ENCODE results near the gene CTNND2. TPM values are rescaled to one million over a fixed set of nuclear protein-coding genes. Genes with fewer than 3 reads are reported as not detected.

CTNND2 gene
- total and polyA plus RNA-seq, 4 donors = 0.05 to 0.50 (median 0.27) TPM

DNA sequence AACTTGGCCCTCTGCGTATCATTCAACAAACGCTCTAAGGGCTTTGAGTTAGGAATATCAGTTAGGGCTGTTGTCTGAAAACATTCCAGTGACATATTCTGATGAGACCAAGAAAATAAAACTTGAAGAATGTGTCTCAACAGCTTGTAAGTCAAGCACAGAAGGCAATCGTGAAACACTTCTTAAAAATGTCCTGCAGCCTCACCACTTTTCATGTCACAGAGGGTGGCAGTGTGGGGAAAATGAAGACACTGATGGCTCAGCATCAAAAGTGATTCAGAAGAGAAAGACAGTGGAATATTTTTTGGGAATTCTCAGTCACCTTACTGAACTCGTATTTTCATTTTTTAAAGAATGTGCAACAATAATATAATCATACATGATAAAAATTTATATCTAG, 247.3 kb downstream of the CTNND2 start:
- no peak for DNase-seq (ENCODE audit: low spot score)
- H3K4me3 ChIP-seq (ENCODE audit: low read depth in 1 of 3, low read length in 3 of 3) = no peak overlapping the region
- no peak overlapping the region for H3K9ac ChIP-seq (ENCODE audit: low read depth in 1 of 2, low read length in 2 of 2)
- no peaks in the 10 kb centered on the region for H3K4me1 ChIP-seq (ENCODE audit: control insufficient read depth in 4 of 4, insufficient read depth in 4 of 4, low read length in 3 of 4)
- 85% methylated on average over 4 of the region's 4 CpGs for WGBS
- H3K9me3 ChIP-seq (ENCODE audit: control insufficient read depth in 4 of 4, low read length in 3 of 4) = no peaks in the 10 kb centered on the region
- no peaks in the 10 kb centered on the region for H3K27me3 ChIP-seq (ENCODE audit: control insufficient read depth in 4 of 4, insufficient read depth in 4 of 4, low read length in 3 of 4)
- H3K27ac ChIP-seq (ENCODE audit: low read depth in 1 of 2, low read length in 2 of 2) = no peak overlapping the region
- H3K36me3 ChIP-seq (ENCODE audit: control insufficient read depth in 4 of 4, insufficient read depth in 3 of 4, low read depth in 1 of 4, low read length in 3 of 4) = no peaks in the 10 kb centered on the region
- TF ChIP-seq, protein P1, sequence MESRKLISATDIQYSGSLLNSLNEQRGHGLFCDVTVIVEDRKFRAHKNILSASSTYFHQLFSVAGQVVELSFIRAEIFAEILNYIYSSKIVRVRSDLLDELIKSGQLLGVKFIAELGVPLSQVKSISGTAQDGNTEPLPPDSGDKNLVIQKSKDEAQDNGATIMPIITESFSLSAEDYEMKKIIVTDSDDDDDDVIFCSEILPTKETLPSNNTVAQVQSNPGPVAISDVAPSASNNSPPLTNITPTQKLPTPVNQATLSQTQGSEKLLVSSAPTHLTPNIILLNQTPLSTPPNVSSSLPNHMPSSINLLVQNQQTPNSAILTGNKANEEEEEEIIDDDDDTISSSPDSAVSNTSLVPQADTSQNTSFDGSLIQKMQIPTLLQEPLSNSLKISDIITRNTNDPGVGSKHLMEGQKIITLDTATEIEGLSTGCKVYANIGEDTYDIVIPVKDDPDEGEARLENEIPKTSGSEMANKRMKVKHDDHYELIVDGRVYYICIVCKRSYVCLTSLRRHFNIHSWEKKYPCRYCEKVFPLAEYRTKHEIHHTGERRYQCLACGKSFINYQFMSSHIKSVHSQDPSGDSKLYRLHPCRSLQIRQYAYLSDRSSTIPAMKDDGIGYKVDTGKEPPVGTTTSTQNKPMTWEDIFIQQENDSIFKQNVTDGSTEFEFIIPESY (IDR thresholded peaks at IDR 0.05) = no peak
- TF ChIP-seq JUND (IDR thresholded peaks at IDR 0.05) (no peak), GABPA (IDR thresholded peaks at IDR 0.05 in 1 of 2, conservative IDR thresholded peaks at IDR 0.05 in 1 of 2) (no peak), RXRA (IDR thresholded peaks at IDR 0.05) (no peak), HNF4G (IDR thresholded peaks at IDR 0.05) (no peak)
- TF ChIP-seq, protein P2, sequence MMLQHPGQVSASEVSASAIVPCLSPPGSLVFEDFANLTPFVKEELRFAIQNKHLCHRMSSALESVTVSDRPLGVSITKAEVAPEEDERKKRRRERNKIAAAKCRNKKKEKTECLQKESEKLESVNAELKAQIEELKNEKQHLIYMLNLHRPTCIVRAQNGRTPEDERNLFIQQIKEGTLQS (IDR thresholded peaks at IDR 0.05) = no peak

DNA sequence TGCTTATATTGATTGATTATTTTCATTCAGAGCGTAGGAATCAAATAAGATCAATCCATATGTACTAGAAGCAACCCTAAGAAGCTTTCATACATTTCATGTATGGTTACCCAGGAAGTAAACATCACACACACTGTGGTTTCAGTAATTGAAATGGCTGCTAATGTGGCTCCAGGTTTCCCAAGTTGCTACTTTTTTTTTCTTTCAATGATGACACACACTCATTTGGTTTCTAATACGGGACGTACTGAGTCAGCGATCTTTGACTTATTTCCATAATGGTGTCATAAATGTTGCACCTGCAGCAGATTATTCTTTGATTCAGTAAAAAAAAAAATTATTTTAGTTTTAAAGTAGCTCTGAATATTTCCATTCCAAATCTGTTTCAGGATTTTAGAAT, 248.6 kb downstream of the CTNND2 start:
- Histone ChIP-seq H3K9me3 (ENCODE audit: control insufficient read depth in 4 of 4, low read length in 3 of 4) (peaks cover 0 to 2% (median 0%) of the 10 kb centered on the region in 4 donors), H3K4me1 (ENCODE audit: control insufficient read depth in 4 of 4, insufficient read depth in 4 of 4, low read length in 3 of 4) (no peaks in the 10 kb centered on the region), H3K27me3 (ENCODE audit: control insufficient read depth in 4 of 4, insufficient read depth in 4 of 4, low read length in 3 of 4) (no peaks in the 10 kb centered on the region), H3K9ac (ENCODE audit: low read depth in 1 of 2, low read length in 2 of 2) (no peak overlapping the region), H3K36me3 (ENCODE audit: control insufficient read depth in 4 of 4, insufficient read depth in 3 of 4, low read depth in 1 of 4, low read length in 3 of 4) (no peaks in the 10 kb centered on the region), H3K27ac (ENCODE audit: low read depth in 1 of 2, low read length in 2 of 2) (no peak overlapping the region), H3K4me3 (ENCODE audit: low read depth in 1 of 3, low read length in 3 of 3) (no peak overlapping the region)
- WGBS = 87% methylated on average over 4 of the region's 4 CpGs
- DNase-seq (ENCODE audit: low spot score) = no peak
- TF ChIP-seq EGR1 (IDR thresholded peaks at IDR 0.05; ENCODE audit: low read depth in 2 of 2) = no peak
- TF ChIP-seq, protein P3, sequence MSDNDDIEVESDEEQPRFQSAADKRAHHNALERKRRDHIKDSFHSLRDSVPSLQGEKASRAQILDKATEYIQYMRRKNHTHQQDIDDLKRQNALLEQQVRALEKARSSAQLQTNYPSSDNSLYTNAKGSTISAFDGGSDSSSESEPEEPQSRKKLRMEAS (IDR thresholded peaks at IDR 0.05) = no peak

DNA sequence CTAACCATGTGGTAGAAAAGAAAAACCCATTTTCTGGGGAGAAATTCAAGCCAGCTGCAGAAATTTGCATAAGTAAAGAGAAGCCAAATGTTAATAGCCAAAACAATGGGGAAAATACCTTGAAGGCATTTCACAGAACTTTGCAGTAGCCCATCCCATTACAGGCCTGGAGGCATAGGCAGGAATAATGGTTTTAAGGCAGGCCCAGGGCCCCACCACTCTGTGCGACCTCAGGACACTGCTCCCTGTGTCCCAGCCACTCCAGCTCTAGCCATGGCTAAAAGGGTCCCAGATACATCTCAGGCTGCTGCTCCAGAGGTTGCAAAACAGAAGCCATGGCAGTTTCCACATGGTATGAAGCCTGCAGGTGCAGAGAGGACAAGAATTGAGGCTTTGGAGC, 253.3 kb downstream of the CTNND2 start:
- Histone ChIP-seq H3K27ac (ENCODE audit: low read depth in 1 of 2, low read length in 2 of 2) (no peak overlapping the region), H3K36me3 (ENCODE audit: control insufficient read depth in 4 of 4, insufficient read depth in 3 of 4, low read depth in 1 of 4, low read length in 3 of 4) (no peaks in the 10 kb centered on the region), H3K4me1 (ENCODE audit: control insufficient read depth in 4 of 4, insufficient read depth in 4 of 4, low read length in 3 of 4) (no peaks in the 10 kb centered on the region), H3K9ac (ENCODE audit: low read depth in 1 of 2, low read length in 2 of 2) (no peak overlapping the region), H3K9me3 (ENCODE audit: control insufficient read depth in 4 of 4, low read length in 3 of 4) (peaks cover 0 to 2% (median 0%) of the 10 kb centered on the region in 4 donors), H3K4me3 (ENCODE audit: low read depth in 1 of 3, low read length in 3 of 3) (no peak overlapping the region), H3K27me3 (ENCODE audit: control insufficient read depth in 4 of 4, insufficient read depth in 4 of 4, low read length in 3 of 4) (no peaks in the 10 kb centered on the region)
- TF ChIP-seq RXRA (IDR thresholded peaks at IDR 0.05) (no peak), NR2F2 (IDR thresholded peaks at IDR 0.05) (no peak), HNF4G (IDR thresholded peaks at IDR 0.05) (no peak), HNF4A (conservative IDR thresholded peaks at IDR 0.05) (no peak), SP1 (IDR thresholded peaks at IDR 0.05) (no peak)
- TF ChIP-seq, protein P3 (IDR thresholded peaks at IDR 0.05) = no peak
- TF ChIP-seq, protein P4, sequence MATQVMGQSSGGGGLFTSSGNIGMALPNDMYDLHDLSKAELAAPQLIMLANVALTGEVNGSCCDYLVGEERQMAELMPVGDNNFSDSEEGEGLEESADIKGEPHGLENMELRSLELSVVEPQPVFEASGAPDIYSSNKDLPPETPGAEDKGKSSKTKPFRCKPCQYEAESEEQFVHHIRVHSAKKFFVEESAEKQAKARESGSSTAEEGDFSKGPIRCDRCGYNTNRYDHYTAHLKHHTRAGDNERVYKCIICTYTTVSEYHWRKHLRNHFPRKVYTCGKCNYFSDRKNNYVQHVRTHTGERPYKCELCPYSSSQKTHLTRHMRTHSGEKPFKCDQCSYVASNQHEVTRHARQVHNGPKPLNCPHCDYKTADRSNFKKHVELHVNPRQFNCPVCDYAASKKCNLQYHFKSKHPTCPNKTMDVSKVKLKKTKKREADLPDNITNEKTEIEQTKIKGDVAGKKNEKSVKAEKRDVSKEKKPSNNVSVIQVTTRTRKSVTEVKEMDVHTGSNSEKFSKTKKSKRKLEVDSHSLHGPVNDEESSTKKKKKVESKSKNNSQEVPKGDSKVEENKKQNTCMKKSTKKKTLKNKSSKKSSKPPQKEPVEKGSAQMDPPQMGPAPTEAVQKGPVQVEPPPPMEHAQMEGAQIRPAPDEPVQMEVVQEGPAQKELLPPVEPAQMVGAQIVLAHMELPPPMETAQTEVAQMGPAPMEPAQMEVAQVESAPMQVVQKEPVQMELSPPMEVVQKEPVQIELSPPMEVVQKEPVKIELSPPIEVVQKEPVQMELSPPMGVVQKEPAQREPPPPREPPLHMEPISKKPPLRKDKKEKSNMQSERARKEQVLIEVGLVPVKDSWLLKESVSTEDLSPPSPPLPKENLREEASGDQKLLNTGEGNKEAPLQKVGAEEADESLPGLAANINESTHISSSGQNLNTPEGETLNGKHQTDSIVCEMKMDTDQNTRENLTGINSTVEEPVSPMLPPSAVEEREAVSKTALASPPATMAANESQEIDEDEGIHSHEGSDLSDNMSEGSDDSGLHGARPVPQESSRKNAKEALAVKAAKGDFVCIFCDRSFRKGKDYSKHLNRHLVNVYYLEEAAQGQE (IDR thresholded peaks at IDR 0.05) = no peak
- DNase-seq (ENCODE audit: low spot score) = no peak
- 84% methylated on average over 1 of the region's 1 CpG for WGBS
